DOHH2 (cell line): ENCODE results near the gene DIS3.

ENCODE experiments used
- H3F3A ChIP-seq: fragments of 200-600 bp; sonication (generic), shearing (Covaris generic); 2 replicates; pipeline ENCODE4 v1.6.0; 2016; ENCODE audit warnings: antibody characterized with exemption, mild to moderate bottlenecking; ENCODE audit not compliant: control insufficient read depth, insufficient read depth
- H3K27ac ChIP-seq: fragments of 200-600 bp; sonication (generic); 2 replicates; pipeline ENCODE4 v1.5.1; 2014; ENCODE audit warnings: low read depth, mild to moderate bottlenecking, low read length, moderate library complexity
- H3K27me3 ChIP-seq: fragments of 200-600 bp; sonication (generic); 2 replicates; pipeline ENCODE4 v1.6.1; 2014; ENCODE audit warnings: mild to moderate bottlenecking, low read length, mixed read lengths; ENCODE audit not compliant: control insufficient read depth
- H3K36me3 ChIP-seq: fragments of 200-600 bp; sonication (generic); 2 replicates; pipeline ENCODE4 v1.6.1; 2014; ENCODE audit warnings: mild to moderate bottlenecking, low read length, moderate library complexity, mixed read lengths; ENCODE audit not compliant: control insufficient read depth
- H3K4me1 ChIP-seq: fragments of 200-600 bp; sonication (generic); 2 replicates; pipeline ENCODE4 v1.6.1; 2014; ENCODE audit warnings: mild to moderate bottlenecking, low read length, mixed read lengths; ENCODE audit not compliant: control insufficient read depth
- H3K4me2 ChIP-seq: fragments of 200-600 bp; sonication (generic); 2 replicates; pipeline ENCODE4 v1.6.0; 2014; ENCODE audit warnings: mild to moderate bottlenecking, low read length, moderate library complexity
- H3K4me3 ChIP-seq: fragments of 200-600 bp; sonication (generic); 2 replicates; pipeline ENCODE4 v1.5.1; 2014; ENCODE audit warnings: mild to moderate bottlenecking, low read length, mixed read lengths
- H3K79me2 ChIP-seq: fragments of 200-600 bp; sonication (generic); 2 replicates; pipeline ENCODE4 v1.6.1; 2014; ENCODE audit warnings: mild to moderate bottlenecking, low read length, mixed read lengths; ENCODE audit not compliant: control insufficient read depth
- H3K9me2 ChIP-seq: fragments of 200-600 bp; sonication (generic); replicated peaks from 2 replicates; pipeline ENCODE4 v1.6.1; 2014; ENCODE audit warnings: mild to moderate bottlenecking, low read length, mixed read lengths; ENCODE audit not compliant: control insufficient read depth
- H3K9me3 ChIP-seq: fragments of 200-600 bp; sonication (generic); 2 replicates; pipeline ENCODE4 v1.6.1; 2014; ENCODE audit warnings: antibody characterized with exemption, low read length, mixed read lengths; ENCODE audit not compliant: control insufficient read depth, insufficient read depth
- H4K20me1 ChIP-seq: fragments of 200-600 bp; sonication (generic); 2 replicates; pipeline ENCODE4 v1.6.0; 2014; ENCODE audit warnings: low read depth, mild to moderate bottlenecking, antibody characterized with exemption, low read length, moderate library complexity; ENCODE audit not compliant: control insufficient read depth, insufficient read depth
- EZH2phosphoT487 ChIP-seq: fragments of 200-600 bp; sonication (generic); IDR thresholded peaks from 2 replicates; pipeline ENCODE4 v1.6.1; 2017; ENCODE audit warnings: borderline replicate concordance, mild to moderate bottlenecking, antibody characterized with exemption, low read length, moderate library complexity, mixed read lengths
- TF ChIP-seq, protein P1 (sequence below): fragments of 200-600 bp; sonication (generic); IDR thresholded peaks from one replicate; pipeline ENCODE4 v1.5.1; 2014; ENCODE audit warnings: antibody characterized with exemption, mild to moderate bottlenecking, low read depth, low read length; ENCODE audit not compliant: poor library complexity, severe bottlenecking

DIS3 gene

DNA sequence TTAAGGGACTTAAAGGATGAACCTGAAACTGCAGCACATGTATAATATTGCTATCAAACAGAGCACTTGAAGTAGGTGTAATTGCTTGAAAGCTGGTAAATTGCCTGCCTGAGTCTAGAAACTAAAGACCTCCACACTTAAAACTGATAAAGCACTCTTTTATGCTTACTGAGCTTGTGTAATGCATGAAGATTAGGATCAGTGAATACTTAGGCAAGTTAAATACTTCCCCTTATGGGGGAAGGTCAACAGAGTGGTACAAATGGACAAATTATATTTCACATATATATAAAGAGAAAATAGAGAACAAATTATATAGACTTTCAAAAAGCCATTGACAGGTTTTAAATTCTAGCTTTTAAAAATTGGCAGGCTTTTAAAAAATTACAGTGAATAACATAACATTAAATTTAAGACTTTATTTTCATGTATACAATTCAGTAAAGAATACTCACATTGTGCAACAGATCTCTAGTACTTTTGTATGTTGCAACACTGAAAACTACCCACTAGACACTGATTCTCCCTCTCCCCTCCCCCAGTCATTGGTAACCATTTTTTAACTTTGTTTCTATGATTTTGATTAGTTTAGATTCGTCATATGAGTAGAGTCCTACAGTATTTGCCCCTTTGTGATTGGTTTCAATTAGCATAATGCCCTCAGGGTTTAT is 24.1 kb upstream of the DIS3 start:
- Histone ChIP-seq H3K4me2 (no peak overlapping the region), H3K9me2 (no peaks in the 10 kb centered on the region), H4K20me1 (no peaks in the 10 kb centered on the region; the same call in 1 of the 2 replicates), H3K27me3 (no peaks in the 10 kb centered on the region), H3K27ac (no peak overlapping the region), H3F3A (peaks cover 16% of the 10 kb centered on the region; the same call in 1 of the 2 replicates), H3K4me3 (no peak overlapping the region), H3K9me3 (no peaks in the 10 kb centered on the region), H3K36me3 (peaks cover 44% of the 10 kb centered on the region), H3K4me1 (no peaks in the 10 kb centered on the region; the same call in 1 of the 2 replicates), H3K79me2 (no peaks in the 10 kb centered on the region)
- TF ChIP-seq, protein P1, sequence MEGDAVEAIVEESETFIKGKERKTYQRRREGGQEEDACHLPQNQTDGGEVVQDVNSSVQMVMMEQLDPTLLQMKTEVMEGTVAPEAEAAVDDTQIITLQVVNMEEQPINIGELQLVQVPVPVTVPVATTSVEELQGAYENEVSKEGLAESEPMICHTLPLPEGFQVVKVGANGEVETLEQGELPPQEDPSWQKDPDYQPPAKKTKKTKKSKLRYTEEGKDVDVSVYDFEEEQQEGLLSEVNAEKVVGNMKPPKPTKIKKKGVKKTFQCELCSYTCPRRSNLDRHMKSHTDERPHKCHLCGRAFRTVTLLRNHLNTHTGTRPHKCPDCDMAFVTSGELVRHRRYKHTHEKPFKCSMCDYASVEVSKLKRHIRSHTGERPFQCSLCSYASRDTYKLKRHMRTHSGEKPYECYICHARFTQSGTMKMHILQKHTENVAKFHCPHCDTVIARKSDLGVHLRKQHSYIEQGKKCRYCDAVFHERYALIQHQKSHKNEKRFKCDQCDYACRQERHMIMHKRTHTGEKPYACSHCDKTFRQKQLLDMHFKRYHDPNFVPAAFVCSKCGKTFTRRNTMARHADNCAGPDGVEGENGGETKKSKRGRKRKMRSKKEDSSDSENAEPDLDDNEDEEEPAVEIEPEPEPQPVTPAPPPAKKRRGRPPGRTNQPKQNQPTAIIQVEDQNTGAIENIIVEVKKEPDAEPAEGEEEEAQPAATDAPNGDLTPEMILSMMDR: no peak
- TF ChIP-seq EZH2phosphoT487: no peak

DNA sequence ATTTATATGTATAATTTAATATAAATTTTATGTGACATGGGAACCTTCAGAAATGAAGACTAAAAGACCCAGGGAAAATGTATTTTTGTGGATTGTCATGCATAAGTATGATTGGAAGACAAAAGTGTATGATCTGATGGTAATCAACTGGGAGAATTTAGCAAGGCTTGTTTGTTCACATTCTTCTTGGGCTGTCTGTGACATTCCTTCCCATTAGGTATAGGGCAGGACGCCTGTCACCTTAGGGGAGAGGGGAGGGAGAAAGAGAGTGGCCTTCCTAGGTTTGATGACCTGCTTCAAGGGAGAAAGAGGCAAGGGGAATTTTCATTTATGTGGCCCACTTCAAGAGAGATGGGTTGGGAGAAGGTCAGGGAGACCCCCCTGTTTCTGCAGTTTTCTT is 22.6 kb upstream of the DIS3 start:
- H3K36me3 ChIP-seq: peaks cover 58% of the 10 kb centered on the region
- TF ChIP-seq, protein P1: no peak
- TF ChIP-seq EZH2phosphoT487: no peak
- H3K9me3 ChIP-seq: no peaks in the 10 kb centered on the region
- H3K27me3 ChIP-seq: no peaks in the 10 kb centered on the region
- no peak overlapping the region for H3K4me3 ChIP-seq
- no peaks in the 10 kb centered on the region; the same call in 1 of the 2 replicates for H3K4me1 ChIP-seq
- no peak overlapping the region for H3K27ac ChIP-seq
- H3K4me2 ChIP-seq: no peak overlapping the region
- no peaks in the 10 kb centered on the region for H3K9me2 ChIP-seq
- no peaks in the 10 kb centered on the region for H3K79me2 ChIP-seq
- H3F3A ChIP-seq: peaks cover 16% of the 10 kb centered on the region; the same call in 1 of the 2 replicates
- no peaks in the 10 kb centered on the region; the same call in 1 of the 2 replicates for H4K20me1 ChIP-seq

- H3F3A ChIP-seq: no peaks in the 10 kb centered on the region
- no peaks in the 10 kb centered on the region for H3K9me3 ChIP-seq
- H3K4me2 ChIP-seq: no peak overlapping the region
- H3K9me2 ChIP-seq: no peaks in the 10 kb centered on the region
- no peaks in the 10 kb centered on the region for H3K27me3 ChIP-seq
- TF ChIP-seq EZH2phosphoT487: no peak
- TF ChIP-seq, protein P1: no peak
- H3K27ac ChIP-seq: no peak overlapping the region
- H3K79me2 ChIP-seq: peaks cover 2% of the 10 kb centered on the region; the same call in 1 of the 2 replicates
- H3K36me3 ChIP-seq: peaks cover 80% of the 10 kb centered on the region
- H3K4me1 ChIP-seq: no peaks in the 10 kb centered on the region
- H3K4me3 ChIP-seq: no peak overlapping the region
- no peaks in the 10 kb centered on the region for H4K20me1 ChIP-seq
Observed at GRCh38 chr13:72798817-72799216, 17.1 kb upstream of the DIS3 start.
